IMR-90 (cell line): Measurements from ENCODE around the gene BNIP2.

Source experiments
- BHLHE40 ChIP-seq: fragments of 150-350 bp; IDR thresholded peaks from 2 replicates; pipeline ENCODE4 v1.6.1; 2016; ENCODE audit warnings: mild to moderate bottlenecking, low read depth, low read length
- CHD1 ChIP-seq: IDR thresholded peaks from 2 replicates; pipeline ENCODE4 v1.6.1; 2012; ENCODE audit warnings: low read depth, low read length, improper control_type of control experiment
- FOS ChIP-seq: fragments of 150-350 bp; IDR thresholded peaks from 2 replicates; pipeline ENCODE4 v1.6.1; 2016; ENCODE audit warnings: low read depth, low read length
- MAFK ChIP-seq: IDR thresholded peaks from 2 replicates; pipeline ENCODE4 v1.6.1; 2012; ENCODE audit warnings: low read depth, low read length, improper control_type of control experiment
- MAZ ChIP-seq: IDR thresholded peaks from 2 replicates; pipeline ENCODE4 v1.6.1; 2012; ENCODE audit warnings: low read depth, mild to moderate bottlenecking, low read length, improper control_type of control experiment, moderate library complexity, borderline replicate concordance
- MXI1 ChIP-seq: IDR thresholded peaks from 2 replicates; pipeline ENCODE4 v1.6.1; 2012; ENCODE audit warnings: low read depth, mild to moderate bottlenecking, low read length, moderate library complexity, borderline replicate concordance
- NFE2L2 ChIP-seq: fragments of 150-350 bp; IDR thresholded peaks from 2 replicates; pipeline ENCODE4 v1.6.1; 2016; ENCODE audit warnings: low read depth, mild to moderate bottlenecking, low read length
- POLR2A ChIP-seq: IDR thresholded peaks from 2 replicates; pipeline ENCODE4 v1.6.1; 2012; ENCODE audit warnings: mild to moderate bottlenecking, low read depth, low read length
- RAD21 ChIP-seq: IDR thresholded peaks from 2 replicates; pipeline ENCODE4 v1.6.1; 2012; ENCODE audit warnings: low read length, improper control_type of control experiment
- RFX5 ChIP-seq: IDR thresholded peaks from 2 replicates; pipeline ENCODE4 v1.8.0; 2012; ENCODE audit warnings: low read depth, mild to moderate bottlenecking, low read length, moderate library complexity
- SMC3 ChIP-seq: fragments of 150-350 bp; IDR thresholded peaks from 2 replicates; pipeline ENCODE4 v1.6.1; 2016; ENCODE audit warnings: low read depth, mild to moderate bottlenecking, antibody characterized with exemption, low read length, moderate library complexity
- TF ChIP-seq, protein P1 (sequence below): conservative IDR thresholded peaks from 2 replicates; pipeline ENCODE4 v1.5.1; 2012; ENCODE audit warnings: mild to moderate bottlenecking, low read depth, low read length, improper control_type of control experiment
- TF ChIP-seq, protein P2 (sequence below): fragments of 150-350 bp; IDR thresholded peaks from 2 replicates; pipeline ENCODE4 v1.6.1; 2016; ENCODE audit warnings: low read depth, mild to moderate bottlenecking, low read length, moderate library complexity, borderline replicate concordance

GRCh38 chr15:59713177-59713576, 24.1 kb upstream of the BNIP2 start:
- TF ChIP-seq, protein P1, sequence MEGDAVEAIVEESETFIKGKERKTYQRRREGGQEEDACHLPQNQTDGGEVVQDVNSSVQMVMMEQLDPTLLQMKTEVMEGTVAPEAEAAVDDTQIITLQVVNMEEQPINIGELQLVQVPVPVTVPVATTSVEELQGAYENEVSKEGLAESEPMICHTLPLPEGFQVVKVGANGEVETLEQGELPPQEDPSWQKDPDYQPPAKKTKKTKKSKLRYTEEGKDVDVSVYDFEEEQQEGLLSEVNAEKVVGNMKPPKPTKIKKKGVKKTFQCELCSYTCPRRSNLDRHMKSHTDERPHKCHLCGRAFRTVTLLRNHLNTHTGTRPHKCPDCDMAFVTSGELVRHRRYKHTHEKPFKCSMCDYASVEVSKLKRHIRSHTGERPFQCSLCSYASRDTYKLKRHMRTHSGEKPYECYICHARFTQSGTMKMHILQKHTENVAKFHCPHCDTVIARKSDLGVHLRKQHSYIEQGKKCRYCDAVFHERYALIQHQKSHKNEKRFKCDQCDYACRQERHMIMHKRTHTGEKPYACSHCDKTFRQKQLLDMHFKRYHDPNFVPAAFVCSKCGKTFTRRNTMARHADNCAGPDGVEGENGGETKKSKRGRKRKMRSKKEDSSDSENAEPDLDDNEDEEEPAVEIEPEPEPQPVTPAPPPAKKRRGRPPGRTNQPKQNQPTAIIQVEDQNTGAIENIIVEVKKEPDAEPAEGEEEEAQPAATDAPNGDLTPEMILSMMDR: no peak
- TF ChIP-seq FOS: no peak
- no peak for TF ChIP-seq MAFK
- no peak for TF ChIP-seq POLR2A
- TF ChIP-seq, protein P2, sequence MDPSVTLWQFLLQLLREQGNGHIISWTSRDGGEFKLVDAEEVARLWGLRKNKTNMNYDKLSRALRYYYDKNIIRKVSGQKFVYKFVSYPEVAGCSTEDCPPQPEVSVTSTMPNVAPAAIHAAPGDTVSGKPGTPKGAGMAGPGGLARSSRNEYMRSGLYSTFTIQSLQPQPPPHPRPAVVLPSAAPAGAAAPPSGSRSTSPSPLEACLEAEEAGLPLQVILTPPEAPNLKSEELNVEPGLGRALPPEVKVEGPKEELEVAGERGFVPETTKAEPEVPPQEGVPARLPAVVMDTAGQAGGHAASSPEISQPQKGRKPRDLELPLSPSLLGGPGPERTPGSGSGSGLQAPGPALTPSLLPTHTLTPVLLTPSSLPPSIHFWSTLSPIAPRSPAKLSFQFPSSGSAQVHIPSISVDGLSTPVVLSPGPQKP: no peak
- TF ChIP-seq RAD21: no peak
- no peak for TF ChIP-seq CHD1
- TF ChIP-seq MAZ: no peak
- TF ChIP-seq NFE2L2: no peak
- no peak for TF ChIP-seq BHLHE40
- TF ChIP-seq RFX5: no peak
- no peak for TF ChIP-seq MXI1
- TF ChIP-seq SMC3: no peak
